Esophagus muscularis mucosa (tissue), 3 donors: ENCODE measurements around the gene C14orf180.

ENCODE experiments used
- CTCF ChIP-seq, 3 experiments: fragments of 200-600 bp in 2 of 3; fragments of 450-650 bp in 1 of 3; sonication (generic) in 2 of 3; IDR thresholded peaks; one replicate each; pipeline ENCODE4 v1.5.1; 2017 to 2019; ENCODE audit warnings: antibody characterized with exemption in 3 of 3, mild to moderate bottlenecking in 2 of 3, moderate library complexity in 1 of 3
- POLR2A ChIP-seq: fragments of 450-650 bp; IDR thresholded peaks from one replicate; pipeline ENCODE4 v1.6.1; 2017; ENCODE audit warnings: antibody characterized with exemption, moderate library complexity, mild to moderate bottlenecking, low read depth

GRCh38 chr14:104595911-104596450, 16.4 kb downstream of the C14orf180 start:
- TF ChIP-seq POLR2A (no peak), CTCF (IDR thresholded peaks at IDR 0.05) (no peak)
